ENCODE results near the gene ARL14. TPM values are rescaled to one million over a fixed set of nuclear protein-coding genes. Genes with fewer than 3 reads are reported as not detected.
A peak's percentile ranks its signal among the peaks of the same experiment; 100 is the strongest.
"Not testable (repeated sequence)": the region's sequence is repeated elsewhere in the genome, so short reads cannot be mapped to it uniquely, and the experiment has no call there.

ARL14 gene
- polyA plus RNA-seq, 1 donor (not counting 4 experiments of a cell fraction or from before 2014, with no cell fraction given) = 1.6 TPM

DNA sequence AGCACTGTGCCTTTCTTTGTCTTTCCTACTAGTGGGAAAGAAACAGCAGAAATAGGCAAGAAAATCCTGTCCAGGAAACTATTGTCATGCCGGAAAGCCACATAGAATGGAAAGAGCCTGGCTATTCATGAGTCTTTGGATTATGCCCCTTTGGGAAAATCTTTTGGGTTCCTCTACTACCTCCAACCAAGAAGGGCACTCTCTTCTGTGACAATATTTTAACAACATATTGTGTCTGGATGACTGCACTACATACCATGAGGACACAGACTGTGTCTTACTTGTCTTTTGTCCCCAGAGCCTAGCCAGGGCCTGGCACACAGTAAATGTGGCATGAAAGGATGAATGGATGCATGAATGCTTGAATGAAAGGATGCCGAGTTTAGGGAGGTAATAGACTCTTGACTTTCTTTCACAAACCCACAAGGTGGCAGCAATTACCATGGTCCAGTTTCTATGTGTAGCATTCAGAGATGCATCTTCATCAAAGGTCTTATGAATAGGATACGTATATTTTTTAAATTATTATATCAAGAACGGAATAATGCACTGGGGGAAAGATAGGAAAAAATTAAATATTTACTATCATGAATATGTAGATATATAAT, 30.3 kb downstream of the ARL14 start:
- Histone ChIP-seq H3K27me3 (ENCODE audit: control insufficient read depth, extremely low read depth, insufficient read depth, low read length) (no peaks in the 10 kb centered on the region), H3K4me3 (ENCODE audit: control insufficient read depth in 2 of 3, extremely low read depth in 1 of 3, insufficient read depth in 2 of 3, low read depth in 1 of 3, low read length in 3 of 3) (no peak overlapping the region), H3K27ac (ENCODE audit: control insufficient read depth, insufficient read depth, low read length) (no peak overlapping the region), H2AFZ (ENCODE audit: control insufficient read depth, low read length) (no peak overlapping the region), H3K4me1 (ENCODE audit: control insufficient read depth, extremely low read depth, insufficient read depth, low read length) (no peaks in the 10 kb centered on the region), H3K36me3 (ENCODE audit: control insufficient read depth in 2 of 2, extremely low read depth in 1 of 2, insufficient read depth in 2 of 2, low read length in 2 of 2) (no peaks in the 10 kb centered on the region), H3K9me1 (ENCODE audit: control insufficient read depth, extremely low read depth, insufficient read depth, low read length) (no peaks in the 10 kb centered on the region), H3K79me2 (ENCODE audit: control insufficient read depth, insufficient read depth, low read length) (no peaks in the 10 kb centered on the region), H3K9ac (ENCODE audit: control insufficient read depth, extremely low read depth, insufficient read depth, low read length) (no peak overlapping the region), H3K9me3 (ENCODE audit: control insufficient read depth, low read depth, low read length) (no peaks in the 10 kb centered on the region), H3K4me2 (ENCODE audit: control insufficient read depth, extremely low read depth, insufficient read depth, low read depth, low read length) (no peak overlapping the region), H4K20me1 (ENCODE audit: control insufficient read depth, extremely low read depth, insufficient read depth, low read length) (no peaks in the 10 kb centered on the region)
- FAIRE-seq (peak; percentile 44), DNase-seq (ENCODE audit: low read depth, low spot score) (peak; percentile 9)
- dilution Hi-C loops (cut with MboI; ENCODE audit: extremely low pct_ligation_motif_present, low sequenced_read_pairs) = loop anchor here (25.0 kb wide), 1 partner anchor 230 kb away; no protein-coding TSS in a partner anchor
- no peak for TF ChIP-seq EZH2 (IDR thresholded peaks at IDR 0.05; ENCODE audit: low read length)
- TF ChIP-seq CTCF (optimal IDR thresholded peaks at IDR 0.05 in 1 of 3, IDR thresholded peaks at IDR 0.05 in 1 of 3, conservative IDR thresholded peaks at IDR 0.05 in 1 of 3; ENCODE audit: extremely low read depth in 1 of 3, insufficient read depth in 2 of 3, low read length in 3 of 3) = peak; percentile 38 to 52 (median 40)

- Histone ChIP-seq H3K27me3 (ENCODE audit: control insufficient read depth, extremely low read depth, insufficient read depth, low read length) (no peaks in the 10 kb centered on the region), H2AFZ (ENCODE audit: control insufficient read depth, low read length) (no peak overlapping the region), H3K36me3 (ENCODE audit: control insufficient read depth in 2 of 2, extremely low read depth in 1 of 2, insufficient read depth in 2 of 2, low read length in 2 of 2) (no peaks in the 10 kb centered on the region), H3K9ac (ENCODE audit: control insufficient read depth, extremely low read depth, insufficient read depth, low read length) (no peak overlapping the region), H3K4me1 (ENCODE audit: control insufficient read depth, extremely low read depth, insufficient read depth, low read length) (no peaks in the 10 kb centered on the region), H4K20me1 (ENCODE audit: control insufficient read depth, extremely low read depth, insufficient read depth, low read length) (no peaks in the 10 kb centered on the region), H3K9me1 (ENCODE audit: control insufficient read depth, extremely low read depth, insufficient read depth, low read length) (no peaks in the 10 kb centered on the region), H3K9me3 (ENCODE audit: control insufficient read depth, low read depth, low read length) (no peaks in the 10 kb centered on the region), H3K4me2 (ENCODE audit: control insufficient read depth, extremely low read depth, insufficient read depth, low read depth, low read length) (no peak overlapping the region), H3K4me3 (ENCODE audit: control insufficient read depth in 2 of 3, extremely low read depth in 1 of 3, insufficient read depth in 2 of 3, low read depth in 1 of 3, low read length in 3 of 3) (no peak overlapping the region), H3K27ac (ENCODE audit: control insufficient read depth, insufficient read depth, low read length) (no peak overlapping the region), H3K79me2 (ENCODE audit: control insufficient read depth, insufficient read depth, low read length) (no peaks in the 10 kb centered on the region)
- no peak for FAIRE-seq
- no peak for TF ChIP-seq CTCF (optimal IDR thresholded peaks at IDR 0.05 in 1 of 3, IDR thresholded peaks at IDR 0.05 in 1 of 3, conservative IDR thresholded peaks at IDR 0.05 in 1 of 3; ENCODE audit: extremely low read depth in 1 of 3, insufficient read depth in 2 of 3, low read length in 3 of 3)
- TF ChIP-seq EZH2 (IDR thresholded peaks at IDR 0.05; ENCODE audit: low read length) = no peak
- dilution Hi-C loops (cut with MboI; ENCODE audit: extremely low pct_ligation_motif_present, low sequenced_read_pairs) = loop anchor here (25.0 kb wide), 1 partner anchor 228 kb away; no protein-coding TSS in a partner anchor
- DNase-seq (ENCODE audit: low read depth, low spot score) = no peak
Measured at GRCh38 chr3:160709477-160710182, 32.7 kb downstream of the ARL14 start.

DNA sequence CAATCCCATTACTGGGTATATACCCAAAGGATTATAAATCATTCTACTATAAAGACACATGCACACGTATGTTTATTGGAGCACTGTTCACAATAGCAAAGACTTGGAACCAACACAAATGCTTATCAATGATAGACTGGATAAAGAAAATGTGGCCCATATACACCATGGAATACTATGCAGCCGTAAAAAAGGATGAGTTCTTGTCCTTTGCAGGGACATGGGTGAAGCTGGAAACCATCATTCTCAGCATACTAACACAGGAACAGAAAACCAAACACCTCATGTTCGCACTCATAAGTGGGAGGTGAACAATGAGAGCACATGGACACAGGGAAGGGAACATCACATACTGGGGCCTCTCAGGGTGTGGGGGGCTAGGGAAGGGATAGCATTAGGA, 36.2 kb downstream of the ARL14 start:
- not testable (repeated sequence) for H3K4me2 ChIP-seq (ENCODE audit: control insufficient read depth, extremely low read depth, insufficient read depth, low read depth, low read length); H3K9me3 ChIP-seq (ENCODE audit: control insufficient read depth, low read depth, low read length); H3K4me3 ChIP-seq (ENCODE audit: control insufficient read depth in 2 of 3, extremely low read depth in 1 of 3, insufficient read depth in 2 of 3, low read depth in 1 of 3, low read length in 3 of 3); H3K27me3 ChIP-seq (ENCODE audit: control insufficient read depth, extremely low read depth, insufficient read depth, low read length); H2AFZ ChIP-seq (ENCODE audit: control insufficient read depth, low read length); DNase-seq (ENCODE audit: low read depth, low spot score); H3K9me1 ChIP-seq (ENCODE audit: control insufficient read depth, extremely low read depth, insufficient read depth, low read length); FAIRE-seq; H3K79me2 ChIP-seq (ENCODE audit: control insufficient read depth, insufficient read depth, low read length); H3K4me1 ChIP-seq (ENCODE audit: control insufficient read depth, extremely low read depth, insufficient read depth, low read length); H3K9ac ChIP-seq (ENCODE audit: control insufficient read depth, extremely low read depth, insufficient read depth, low read length); H3K36me3 ChIP-seq (ENCODE audit: control insufficient read depth in 2 of 2, extremely low read depth in 1 of 2, insufficient read depth in 2 of 2, low read length in 2 of 2); H3K27ac ChIP-seq (ENCODE audit: control insufficient read depth, insufficient read depth, low read length); H4K20me1 ChIP-seq (ENCODE audit: control insufficient read depth, extremely low read depth, insufficient read depth, low read length)
- dilution Hi-C loops (cut with MboI; ENCODE audit: extremely low pct_ligation_motif_present, low sequenced_read_pairs) = loop anchor here (25.0 kb wide), 1 partner anchor 224 kb away; no protein-coding TSS in a partner anchor
